ENCODE measurements around the gene CEP295NL.
"Not testable (repeated sequence)": the region's sequence is repeated elsewhere in the genome, so short reads cannot be mapped to it uniquely, and the experiment has no call there.

The CEP295NL gene

GRCh38 chr17:78896834-78897663 lies 6.0 kb downstream of the CEP295NL start:
- H3K27me3 ChIP-seq (ENCODE audit: control insufficient read depth, insufficient read depth, low read length): no peaks in the 10 kb centered on the region
- no peaks in the 10 kb centered on the region for H3K36me3 ChIP-seq (ENCODE audit: control insufficient read depth, insufficient read depth, low read length)
- H3K4me3 ChIP-seq (ENCODE audit: low read length): no peak overlapping the region
- H3K4me1 ChIP-seq (ENCODE audit: control insufficient read depth, insufficient read depth, low read length): peaks cover 47% of the 10 kb centered on the region
- no peak overlapping the region for H3K9ac ChIP-seq (ENCODE audit: low read length)
- H3K27ac ChIP-seq (ENCODE audit: low read depth, low read length): peak overlapping the region; percentile 15

DNA sequence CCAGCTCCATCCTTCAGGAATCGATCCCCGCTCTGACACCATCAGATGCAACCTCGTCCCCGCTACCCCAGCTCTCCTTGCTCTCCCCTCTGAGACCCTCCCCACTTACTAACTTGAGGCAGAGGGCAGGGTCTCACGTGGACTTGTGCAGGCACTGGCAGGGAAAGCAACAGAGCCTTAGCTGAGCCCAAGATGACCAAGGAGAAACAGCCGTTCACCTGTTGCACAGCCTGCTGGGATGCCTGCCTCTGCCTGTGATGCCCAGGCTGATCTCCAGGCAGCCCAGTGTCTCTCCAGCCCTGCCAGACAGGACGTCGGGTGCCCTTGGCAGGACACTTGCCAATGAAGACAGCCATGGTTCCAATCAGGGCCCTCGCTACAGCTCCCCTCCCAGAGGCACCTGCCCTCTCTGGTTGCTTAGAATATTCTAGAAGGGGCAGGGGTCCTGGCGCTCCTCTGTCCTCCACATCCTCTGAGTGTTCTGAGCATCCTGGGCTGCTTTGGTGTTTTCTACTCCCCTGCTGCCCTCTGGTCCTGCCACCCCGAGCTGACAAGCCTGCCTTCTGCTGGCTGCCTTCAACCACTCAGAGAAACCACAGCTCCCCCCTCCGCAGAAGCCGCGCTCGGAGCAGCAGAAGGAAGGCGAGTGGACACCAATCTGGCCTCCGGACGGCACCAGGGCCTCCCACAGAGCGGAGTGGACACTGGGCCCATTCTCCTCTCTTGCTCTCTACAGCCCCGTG lies 6.7 kb downstream of the CEP295NL start:
- H3K36me3 ChIP-seq (ENCODE audit: control insufficient read depth, insufficient read depth, low read length): no peaks in the 10 kb centered on the region
- H3K27ac ChIP-seq (ENCODE audit: low read depth, low read length): peak overlapping the region; percentile 15
- no peak overlapping the region for H3K4me3 ChIP-seq (ENCODE audit: low read length)
- no peak overlapping the region for H3K9ac ChIP-seq (ENCODE audit: low read length)
- H3K4me1 ChIP-seq (ENCODE audit: control insufficient read depth, insufficient read depth, low read length): peaks cover 47% of the 10 kb centered on the region
- no peaks in the 10 kb centered on the region for H3K27me3 ChIP-seq (ENCODE audit: control insufficient read depth, insufficient read depth, low read length)

GRCh38 chr17:78895322-78895721 lies 7.7 kb downstream of the CEP295NL start:
- Histone ChIP-seq H3K27me3 (ENCODE audit: control insufficient read depth, insufficient read depth, low read length) (no peaks in the 10 kb centered on the region), H3K27ac (ENCODE audit: low read depth, low read length) (no peak overlapping the region), H3K36me3 (ENCODE audit: control insufficient read depth, insufficient read depth, low read length) (no peaks in the 10 kb centered on the region), H3K9ac (ENCODE audit: low read length) (no peak overlapping the region), H3K4me3 (ENCODE audit: low read length) (no peak overlapping the region), H3K4me1 (ENCODE audit: control insufficient read depth, insufficient read depth, low read length) (peaks cover 47% of the 10 kb centered on the region)

GRCh38 chr17:78893684-78894083 lies 9.3 kb downstream of the CEP295NL start:
- Histone ChIP-seq H3K27me3 (ENCODE audit: control insufficient read depth, insufficient read depth, low read length) (no peaks in the 10 kb centered on the region), H3K4me3 (ENCODE audit: low read length) (no peak overlapping the region), H3K9ac (ENCODE audit: low read length) (no peak overlapping the region), H3K36me3 (ENCODE audit: control insufficient read depth, insufficient read depth, low read length) (no peaks in the 10 kb centered on the region), H3K4me1 (ENCODE audit: control insufficient read depth, insufficient read depth, low read length) (peaks cover 41% of the 10 kb centered on the region), H3K27ac (ENCODE audit: low read depth, low read length) (no peak overlapping the region)

- peaks cover 39% of the 10 kb centered on the region for H3K4me1 ChIP-seq (ENCODE audit: control insufficient read depth, insufficient read depth, low read length)
- H3K27me3 ChIP-seq (ENCODE audit: control insufficient read depth, insufficient read depth, low read length): no peaks in the 10 kb centered on the region
- no peak overlapping the region for H3K27ac ChIP-seq (ENCODE audit: low read depth, low read length)
- H3K4me3 ChIP-seq (ENCODE audit: low read length): no peak overlapping the region
- H3K9ac ChIP-seq (ENCODE audit: low read length): no peak overlapping the region
- H3K36me3 ChIP-seq (ENCODE audit: control insufficient read depth, insufficient read depth, low read length): no peaks in the 10 kb centered on the region
Observed at GRCh38 chr17:78892936-78893379, 10.0 kb downstream of the CEP295NL start.

DNA sequence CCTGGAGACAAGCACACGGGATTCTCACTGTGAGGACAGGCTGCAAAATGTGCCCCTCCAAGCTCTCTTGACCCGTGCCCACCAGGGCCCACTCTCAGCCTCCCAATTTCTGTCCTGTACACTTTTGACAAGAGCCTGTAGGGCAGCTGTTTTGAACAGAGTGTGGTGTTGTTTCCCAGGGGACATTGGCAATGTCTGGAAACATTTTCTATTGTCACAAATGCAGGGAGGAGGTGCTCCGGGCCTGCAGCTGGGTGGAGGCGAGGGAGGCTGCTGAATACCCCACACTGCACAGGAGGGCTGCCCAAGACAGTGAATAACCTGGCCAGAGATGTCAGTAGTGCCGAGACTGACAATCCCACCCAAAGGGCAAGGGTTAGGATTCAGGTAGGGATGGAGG lies 10.5 kb downstream of the CEP295NL start:
- no peak overlapping the region for H3K27ac ChIP-seq (ENCODE audit: low read depth, low read length)
- H3K27me3 ChIP-seq (ENCODE audit: control insufficient read depth, insufficient read depth, low read length): no peaks in the 10 kb centered on the region
- H3K9ac ChIP-seq (ENCODE audit: low read length): no peak overlapping the region
- no peak overlapping the region for H3K4me3 ChIP-seq (ENCODE audit: low read length)
- H3K36me3 ChIP-seq (ENCODE audit: control insufficient read depth, insufficient read depth, low read length): no peaks in the 10 kb centered on the region
- H3K4me1 ChIP-seq (ENCODE audit: control insufficient read depth, insufficient read depth, low read length): peaks cover 35% of the 10 kb centered on the region

- H3K27ac ChIP-seq (ENCODE audit: low read depth, low read length): peak overlapping the region; percentile 17
- H3K9ac ChIP-seq (ENCODE audit: low read length): no peak overlapping the region
- H3K4me1 ChIP-seq (ENCODE audit: control insufficient read depth, insufficient read depth, low read length): peaks cover 32% of the 10 kb centered on the region
- H3K4me3 ChIP-seq (ENCODE audit: low read length): no peak overlapping the region
- H3K27me3 ChIP-seq (ENCODE audit: control insufficient read depth, insufficient read depth, low read length): no peaks in the 10 kb centered on the region
- H3K36me3 ChIP-seq (ENCODE audit: control insufficient read depth, insufficient read depth, low read length): no peaks in the 10 kb centered on the region
Observed at GRCh38 chr17:78892062-78892456, 10.9 kb downstream of the CEP295NL start.

DNA sequence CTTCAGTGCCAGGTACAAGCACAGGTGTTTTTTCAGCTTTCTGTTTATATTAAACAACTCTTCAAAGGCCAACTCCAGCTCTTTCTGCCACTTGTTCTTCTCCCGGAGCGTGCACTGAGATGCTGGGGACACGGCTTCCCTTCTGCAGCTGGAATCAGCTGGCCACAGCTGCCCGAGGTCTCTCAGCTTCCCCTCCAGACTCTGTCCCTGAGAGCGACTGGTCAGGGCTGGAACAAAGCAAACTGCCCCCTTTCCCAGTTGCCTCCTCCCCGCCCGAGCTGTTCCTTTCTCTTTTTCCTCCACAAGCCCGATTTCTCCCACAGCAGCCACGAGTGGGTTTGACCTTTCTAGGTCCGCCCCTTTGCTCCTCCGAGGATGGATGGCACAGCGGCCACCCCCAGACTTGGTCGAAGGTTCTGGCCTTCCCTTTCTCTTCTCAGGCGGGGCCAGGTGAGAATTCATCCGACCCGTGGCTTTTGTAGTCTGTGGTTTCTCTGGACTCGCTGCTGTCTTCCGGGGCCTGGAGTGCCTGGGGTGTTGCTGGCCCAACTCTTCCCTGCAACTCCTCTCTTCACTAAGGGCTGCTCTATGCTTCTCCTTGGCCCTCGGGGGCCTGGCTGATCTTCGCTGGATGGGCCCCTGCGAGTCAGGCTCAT lies 11.5 kb downstream of the CEP295NL start:
- Histone ChIP-seq H3K36me3 (ENCODE audit: control insufficient read depth, insufficient read depth, low read length) (no peaks in the 10 kb centered on the region), H3K9ac (ENCODE audit: low read length) (no peak overlapping the region), H3K4me1 (ENCODE audit: control insufficient read depth, insufficient read depth, low read length) (peaks cover 29% of the 10 kb centered on the region), H3K27ac (ENCODE audit: low read depth, low read length) (peak overlapping the region; percentile 17), H3K27me3 (ENCODE audit: control insufficient read depth, insufficient read depth, low read length) (no peaks in the 10 kb centered on the region), H3K4me3 (ENCODE audit: low read length) (no peak overlapping the region)

GRCh38 chr17:78890498-78890897 lies 12.5 kb downstream of the CEP295NL start:
- Histone ChIP-seq H3K4me3 (ENCODE audit: low read length) (no peak overlapping the region), H3K4me1 (ENCODE audit: control insufficient read depth, insufficient read depth, low read length) (peaks cover 22% of the 10 kb centered on the region)

DNA sequence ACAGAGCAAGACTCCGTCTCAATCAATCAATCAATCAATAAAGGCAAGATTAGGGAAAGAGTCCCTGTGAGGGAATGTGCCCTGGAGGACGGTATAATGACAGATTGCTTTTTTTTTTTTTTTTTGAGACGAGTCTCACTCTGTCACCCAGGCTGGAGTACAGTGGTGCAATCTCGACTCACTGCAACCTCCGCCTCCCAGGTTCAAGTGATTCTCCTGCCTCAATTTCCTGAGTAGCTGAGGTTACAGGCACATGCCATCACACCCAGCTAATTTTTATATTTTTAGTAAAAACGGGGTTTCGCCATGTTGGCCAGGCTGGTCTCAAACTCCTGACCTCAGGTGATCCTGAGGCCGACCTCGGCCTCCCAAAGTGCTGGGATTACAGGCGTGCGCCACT lies 12.9 kb downstream of the CEP295NL start:
- not testable (repeated sequence) for H3K9ac ChIP-seq (ENCODE audit: low read length); H3K27me3 ChIP-seq (ENCODE audit: control insufficient read depth, insufficient read depth, low read length); H3K27ac ChIP-seq (ENCODE audit: low read depth, low read length); H3K4me3 ChIP-seq (ENCODE audit: low read length); H3K36me3 ChIP-seq (ENCODE audit: control insufficient read depth, insufficient read depth, low read length)
- H3K4me1 ChIP-seq (ENCODE audit: control insufficient read depth, insufficient read depth, low read length): peaks cover 18% of the 10 kb centered on the region

More at GRCh38 chr17:78890498-78890897, 12.5 kb downstream of the CEP295NL start:
- no peaks in the 10 kb centered on the region for H3K36me3 ChIP-seq (ENCODE audit: control insufficient read depth, insufficient read depth, low read length)
- no peak overlapping the region for H3K9ac ChIP-seq (ENCODE audit: low read length)
- no peak overlapping the region for H3K27ac ChIP-seq (ENCODE audit: low read depth, low read length)
- H3K27me3 ChIP-seq (ENCODE audit: control insufficient read depth, insufficient read depth, low read length): no peaks in the 10 kb centered on the region

GRCh38 chr17:78889531-78889930 lies 13.5 kb downstream of the CEP295NL start:
- Histone ChIP-seq H3K4me3 (ENCODE audit: low read length) (no peak overlapping the region), H3K27ac (ENCODE audit: low read depth, low read length) (no peak overlapping the region), H3K36me3 (ENCODE audit: control insufficient read depth, insufficient read depth, low read length) (no peaks in the 10 kb centered on the region), H3K4me1 (ENCODE audit: control insufficient read depth, insufficient read depth, low read length) (peaks cover 23% of the 10 kb centered on the region), H3K27me3 (ENCODE audit: control insufficient read depth, insufficient read depth, low read length) (no peaks in the 10 kb centered on the region), H3K9ac (ENCODE audit: low read length) (no peak overlapping the region)

DNA sequence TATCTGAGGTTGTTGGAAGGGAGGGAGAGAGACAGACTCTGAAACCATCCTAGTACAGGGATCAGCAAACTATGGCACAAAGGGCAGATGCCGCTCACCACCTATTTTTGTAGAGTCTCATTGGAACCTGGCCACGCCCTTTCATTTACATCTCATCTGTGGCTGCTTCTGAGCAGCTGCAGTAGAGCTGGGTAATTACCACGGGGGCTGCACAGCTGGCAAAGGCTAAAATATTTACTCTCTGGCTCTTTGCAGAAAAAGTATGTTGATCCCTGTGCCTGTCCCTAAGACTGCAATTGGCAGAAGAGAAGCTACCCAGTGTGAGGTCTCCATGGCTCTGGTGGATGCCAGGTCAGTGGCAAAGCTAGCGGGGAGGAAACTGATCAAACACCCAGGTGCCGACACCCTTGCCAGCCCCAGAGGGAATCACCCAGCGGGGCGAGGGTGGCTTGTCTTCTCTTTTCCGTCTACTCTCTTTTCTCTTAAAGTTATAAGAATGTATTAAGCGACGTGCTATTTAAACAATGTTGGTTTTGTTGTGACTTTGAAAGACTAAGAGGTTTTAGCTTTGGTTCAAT lies 14.0 kb downstream of the CEP295NL start:
- Histone ChIP-seq H3K27ac (ENCODE audit: low read depth, low read length) (no peak overlapping the region), H3K36me3 (ENCODE audit: control insufficient read depth, insufficient read depth, low read length) (no peaks in the 10 kb centered on the region), H3K9ac (ENCODE audit: low read length) (no peak overlapping the region), H3K27me3 (ENCODE audit: control insufficient read depth, insufficient read depth, low read length) (no peaks in the 10 kb centered on the region), H3K4me3 (ENCODE audit: low read length) (no peak overlapping the region), H3K4me1 (ENCODE audit: control insufficient read depth, insufficient read depth, low read length) (peaks cover 26% of the 10 kb centered on the region)

All from rectal smooth muscle tissue (tissue), 1 donor.